CD4-positive, alpha-beta T cell treated with Interleukin-15 for 4 hours (primary cell): ENCODE results near the gene LAMC1.

ENCODE experiments used
- DNase-seq: peaks from one replicate; pipeline ENCODE4 v3.0.0-alpha.2; 2020; ENCODE audit warnings: low spot score

Gene LAMC1

GRCh38 chr1:183080406-183080805 lies 57.2 kb downstream of the LAMC1 start:
- DNase-seq, result no peak

DNA sequence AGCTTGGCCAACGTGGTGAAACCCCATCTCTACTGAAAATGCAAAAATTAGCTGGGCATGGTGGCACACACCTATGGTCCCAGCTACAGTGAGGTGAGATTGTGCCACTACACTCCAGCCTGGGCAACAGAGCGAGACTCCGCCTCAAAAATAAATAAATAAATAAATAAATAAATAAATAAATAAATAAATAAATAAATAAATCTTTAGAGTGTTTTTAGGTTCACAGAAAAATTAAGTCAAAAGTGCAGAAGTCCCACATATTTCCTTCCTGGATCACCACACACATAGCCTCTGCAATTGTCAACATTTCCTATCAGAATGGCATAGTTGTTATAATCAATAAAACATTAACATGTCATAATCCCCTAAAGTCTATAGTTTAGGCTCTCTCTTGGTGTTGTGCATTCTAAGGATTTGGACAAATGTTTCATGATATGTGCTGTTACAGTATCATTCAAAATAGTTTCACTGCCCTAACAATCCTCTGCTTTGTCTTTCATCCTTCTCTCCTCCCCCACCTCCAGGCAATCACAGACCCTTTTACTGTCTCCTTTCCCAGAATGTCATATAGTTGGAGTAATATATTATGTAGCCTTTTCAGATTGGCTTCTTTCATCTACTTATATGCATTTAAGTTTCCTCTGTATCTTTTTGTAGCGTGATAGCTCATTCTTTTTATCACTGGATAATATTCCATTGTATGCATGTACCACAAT lies 58.3 kb downstream of the LAMC1 start:
- no peak for DNase-seq

DNA sequence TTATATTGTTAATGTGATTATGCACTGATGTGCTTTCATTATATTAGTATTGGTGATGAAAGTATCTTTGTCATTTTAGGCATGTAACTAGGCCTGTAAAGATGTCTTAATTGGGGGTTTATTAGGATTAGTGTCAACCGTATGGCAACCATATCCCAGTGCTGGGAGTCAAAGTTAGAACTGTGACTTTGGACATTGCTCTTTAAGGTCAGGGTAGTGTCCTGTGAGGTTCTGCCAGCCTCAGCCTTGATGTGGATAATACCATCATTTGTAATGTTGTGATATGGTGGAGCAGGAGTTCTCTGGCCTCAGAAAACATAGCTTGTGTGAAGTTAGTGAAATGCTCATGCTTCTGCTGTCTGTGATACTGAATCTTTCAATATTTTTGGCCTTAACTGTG lies 59.4 kb downstream of the LAMC1 start:
- DNase-seq, result no peak

- DNase-seq, result no peak
Measured at GRCh38 chr1:183087001-183087400, 63.8 kb downstream of the LAMC1 start.

DNA sequence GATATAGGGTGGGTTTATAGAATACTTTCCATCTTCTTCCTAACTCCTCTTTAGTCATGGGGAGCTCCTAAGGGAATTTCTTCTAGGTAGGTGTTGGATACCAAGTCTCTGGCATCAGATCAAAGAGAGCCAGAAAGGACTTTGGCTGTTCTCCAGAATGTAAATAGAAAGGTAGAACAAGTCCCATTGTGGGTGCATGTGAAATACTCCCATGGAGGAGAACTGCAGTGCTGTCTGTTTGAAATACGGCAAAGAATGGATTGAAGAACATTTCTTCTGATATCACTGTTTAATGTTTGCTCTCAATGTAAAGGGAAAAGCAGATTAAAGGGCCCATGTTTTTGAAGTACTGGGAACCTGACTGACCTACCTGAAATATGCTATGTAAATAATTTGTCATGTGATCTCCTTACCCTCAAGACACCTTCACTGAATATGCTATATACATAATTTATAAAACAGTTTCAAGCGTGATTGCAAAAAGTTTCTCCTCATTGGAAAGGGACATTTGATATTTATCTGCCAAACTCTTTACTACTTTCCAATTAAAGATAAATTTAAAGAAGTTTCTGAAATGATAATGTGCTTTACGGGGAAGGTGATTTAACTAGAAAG lies 65.9 kb downstream of the LAMC1 start:
- no peak for DNase-seq

DNA sequence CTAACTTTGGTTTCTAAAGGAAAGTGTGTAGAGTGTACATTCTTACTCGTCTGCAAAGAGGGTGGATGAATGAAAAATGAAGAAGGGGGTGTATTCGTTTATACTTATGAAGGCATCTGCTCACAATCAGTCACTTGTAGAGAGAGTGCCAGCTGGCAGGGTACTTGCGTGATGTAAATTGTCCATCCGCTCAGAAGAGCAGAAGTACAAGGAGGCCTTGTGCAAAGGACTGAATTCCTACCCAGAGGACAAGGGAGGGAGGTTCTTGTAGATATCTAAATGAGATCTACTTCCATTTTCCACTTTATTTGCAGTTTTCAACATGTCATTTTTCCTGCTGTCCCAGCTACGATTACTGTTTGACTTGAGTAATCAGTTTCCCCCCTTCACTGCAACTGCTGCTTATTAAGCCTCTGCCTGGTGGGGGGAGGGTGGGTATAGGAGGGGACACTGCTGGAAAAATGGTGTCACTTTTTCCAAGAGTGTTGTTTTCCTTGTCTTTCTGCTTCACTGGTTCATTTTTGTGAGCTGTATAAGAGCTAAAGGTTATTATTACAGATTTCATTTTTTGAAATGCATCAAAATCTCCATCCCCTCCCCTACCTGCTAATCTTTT lies 67.3 kb downstream of the LAMC1 start:
- DNase-seq, result no peak

GRCh38 chr1:183091181-183091580 lies 68.0 kb downstream of the LAMC1 start:
- no peak for DNase-seq

GRCh38 chr1:183092350-183092749 lies 69.1 kb downstream of the LAMC1 start:
- no peak for DNase-seq

DNA sequence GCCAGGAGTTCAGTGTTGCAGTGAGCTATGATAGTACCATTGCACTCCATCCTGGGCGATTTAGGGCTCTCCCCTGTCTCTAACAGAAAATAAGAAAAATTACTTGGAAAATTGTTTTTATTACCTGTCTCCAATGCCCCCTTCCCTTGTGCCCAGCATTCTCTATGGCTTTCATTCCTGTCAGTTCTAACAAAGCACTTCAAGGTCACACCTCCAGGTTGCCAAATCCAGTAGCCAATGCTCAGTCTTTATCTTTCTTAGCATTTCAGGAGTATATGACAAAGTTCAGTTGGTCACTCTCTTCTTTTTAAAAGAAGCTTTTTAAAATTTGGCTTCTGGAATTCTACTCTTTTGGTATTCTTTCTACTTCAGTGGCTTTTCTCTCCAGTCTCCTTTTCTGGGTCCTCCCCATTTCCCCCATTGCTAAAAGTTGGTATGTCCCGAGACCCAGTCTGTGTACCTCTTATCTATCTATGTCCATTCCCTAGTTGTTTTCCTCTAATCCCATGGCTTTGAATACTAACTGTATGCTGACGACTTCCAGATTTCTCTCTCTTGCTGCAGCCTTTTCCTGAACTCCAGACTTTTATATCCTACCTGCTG lies 69.9 kb downstream of the LAMC1 start:
- DNase-seq, result no peak

- DNase-seq, result no peak
Measured at GRCh38 chr1:183093786-183094298, 70.6 kb downstream of the LAMC1 start.

GRCh38 chr1:183094351-183094750 lies 71.1 kb downstream of the LAMC1 start:
- no peak for DNase-seq

DNA sequence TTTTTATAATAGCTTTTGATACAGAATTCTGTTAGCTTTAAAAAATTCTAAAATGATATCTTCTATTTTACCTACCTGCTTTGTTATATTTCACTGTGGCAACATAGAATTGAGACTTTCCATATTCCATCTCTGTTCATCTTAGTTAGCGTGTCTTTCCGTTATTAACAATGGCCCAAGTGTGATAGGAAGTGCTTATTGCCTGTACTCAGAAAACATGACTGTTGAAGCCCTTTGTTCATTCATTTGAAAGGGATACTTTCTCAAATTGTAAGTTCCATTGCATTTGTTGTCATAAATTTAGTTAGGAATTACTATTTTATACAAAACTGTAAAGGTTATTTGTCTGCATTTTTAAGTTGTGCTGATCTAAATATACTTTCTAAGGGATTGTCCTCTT lies 73.1 kb downstream of the LAMC1 start:
- DNase-seq, result no peak

- no peak for DNase-seq
Measured at GRCh38 chr1:183096894-183097293, 73.7 kb downstream of the LAMC1 start.

DNA sequence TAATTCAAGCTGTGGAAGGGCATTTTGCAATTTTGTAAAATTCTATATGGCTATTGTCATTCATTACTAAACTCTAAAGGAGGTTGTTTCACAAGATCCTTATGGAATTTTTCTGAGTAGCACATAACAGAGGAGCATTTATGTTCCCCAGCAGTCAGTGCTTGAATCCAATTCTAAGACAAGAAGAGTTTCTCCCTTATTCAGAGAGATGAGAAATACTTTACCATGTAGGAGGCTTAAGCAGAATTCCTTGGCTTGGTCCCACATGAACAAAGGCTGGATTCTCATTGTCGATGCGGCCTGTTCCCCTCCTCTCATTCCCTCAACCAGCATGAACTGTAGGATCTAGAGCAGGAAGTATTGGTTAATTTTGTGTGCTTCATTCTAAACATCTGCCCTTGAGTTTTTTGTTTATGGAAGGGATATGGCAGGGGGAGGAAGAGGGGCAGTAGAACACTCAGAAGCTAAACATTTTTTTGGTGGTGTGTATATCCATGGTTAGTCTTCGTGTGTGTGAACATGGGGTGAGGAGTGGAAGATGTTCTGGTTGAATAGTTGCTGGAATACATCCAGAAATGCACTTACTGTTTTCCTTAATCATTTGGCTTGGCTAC lies 74.3 kb downstream of the LAMC1 start:
- DNase-seq, result no peak

DNA sequence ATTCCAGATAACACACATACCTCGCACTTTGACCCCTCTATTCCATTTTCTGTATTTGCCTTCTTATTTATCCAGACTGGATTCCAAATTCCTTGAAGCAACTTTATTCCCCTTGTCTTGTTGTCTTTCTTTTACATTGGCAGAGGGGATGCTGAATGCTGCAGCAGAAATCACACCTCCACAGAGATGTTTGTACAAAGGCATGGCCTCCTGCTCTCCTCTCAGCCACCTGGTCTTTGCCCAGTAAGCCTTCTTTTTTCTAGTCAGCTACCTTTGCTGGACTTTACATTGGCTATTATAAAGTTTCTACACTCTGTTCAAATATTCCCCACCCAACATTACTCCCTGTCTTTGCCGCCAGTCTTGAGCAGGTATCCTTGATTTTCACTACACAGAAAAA lies 75.1 kb downstream of the LAMC1 start:
- no peak for DNase-seq

DNA sequence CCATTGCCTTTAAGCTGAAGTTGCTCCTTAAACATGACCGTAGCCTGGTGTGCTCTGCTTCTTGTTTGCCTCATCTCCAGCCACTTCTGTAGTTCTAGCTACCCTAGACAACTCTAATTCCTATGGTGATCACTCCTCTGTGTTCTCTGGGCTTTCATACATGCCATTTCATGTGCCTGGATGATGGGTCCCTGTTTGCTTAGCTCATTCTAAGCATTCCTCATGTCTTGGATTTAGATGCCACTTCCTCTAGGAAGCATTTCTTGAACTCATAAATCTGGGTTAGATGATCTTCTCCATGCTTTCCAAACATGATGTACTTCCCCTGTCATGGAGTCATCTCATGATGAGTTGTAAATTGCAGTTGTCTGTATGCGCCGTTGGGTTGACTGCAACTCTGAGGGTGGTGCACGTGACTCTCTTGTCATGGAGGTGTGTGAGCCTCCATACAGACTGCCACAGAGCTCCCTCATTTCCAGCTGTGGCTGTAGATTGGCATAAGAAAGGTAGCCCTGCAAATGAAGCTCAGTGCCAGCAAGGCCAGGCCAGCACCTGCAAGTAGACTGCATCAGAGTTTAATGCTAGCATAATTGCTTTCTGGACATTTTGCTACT lies 77.2 kb downstream of the LAMC1 start:
- no peak for DNase-seq

- no peak for DNase-seq
Measured at GRCh38 chr1:183101081-183101480, 77.9 kb downstream of the LAMC1 start.

- no peak for DNase-seq
Measured at GRCh38 chr1:183101841-183102276, 78.6 kb downstream of the LAMC1 start.

- no peak for DNase-seq
Measured at GRCh38 chr1:183103147-183103546, 79.9 kb downstream of the LAMC1 start.

- no peak for DNase-seq
Measured at GRCh38 chr1:183103577-183103976, 80.4 kb downstream of the LAMC1 start.

GRCh38 chr1:183105449-183105848 lies 82.2 kb downstream of the LAMC1 start:
- no peak for DNase-seq

DNA sequence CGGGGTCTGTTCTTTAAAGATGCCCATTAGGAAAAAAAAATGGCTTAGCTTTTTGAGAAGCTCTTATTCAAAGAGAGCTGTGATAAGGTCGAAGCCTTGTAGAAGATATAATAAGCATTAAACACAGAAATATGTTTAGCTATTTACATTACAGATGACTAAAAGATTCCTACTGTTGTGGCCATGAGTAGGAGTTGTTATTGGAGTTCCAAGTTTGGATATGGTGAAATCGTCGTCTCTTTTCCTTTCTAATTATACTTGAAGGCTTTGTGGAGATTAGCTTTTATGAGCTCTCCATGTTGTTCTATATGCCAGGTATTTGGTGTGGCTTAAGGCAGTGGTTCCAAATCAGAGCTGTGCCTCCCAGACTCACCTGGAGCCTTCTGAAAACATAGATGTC lies 82.9 kb downstream of the LAMC1 start:
- no peak for DNase-seq
